H9 (cell line): ENCODE data around the gene NRN1L. TPM values are rescaled to one million over a fixed set of nuclear protein-coding genes. Genes with fewer than 3 reads are reported as not detected.

Experiments used
- DNase-seq: peaks from one replicate; pipeline ENCODE4 v3.0.0-alpha.2; 2017
- H2AFZ ChIP-seq: one replicate; pipeline ENCODE4 v1.6.1; 2013; ENCODE audit warnings: mild to moderate bottlenecking, low read length, control low read depth, moderate library complexity
- H2AK5ac ChIP-seq: 2 replicates; pipeline ENCODE4 v1.6.1; 2013; ENCODE audit warnings: low read length, control low read depth, mixed read lengths; ENCODE audit not compliant: insufficient read length
- H2BK120ac ChIP-seq: one replicate; pipeline ENCODE4 v1.6.1; 2013; ENCODE audit warnings: low read depth, mild to moderate bottlenecking, low read length, control low read depth, inconsistent platforms; ENCODE audit not compliant: poor library complexity, severe bottlenecking
- H2BK12ac ChIP-seq: 2 replicates; pipeline ENCODE4 v1.6.1; 2013; ENCODE audit warnings: low read length, control low read depth, mixed read lengths, low read depth; ENCODE audit not compliant: insufficient read length
- H2BK15ac ChIP-seq: 2 replicates; pipeline ENCODE4 v1.6.1; 2013; ENCODE audit warnings: low read depth, low read length, control low read depth
- H2BK20ac ChIP-seq: one replicate; pipeline ENCODE4 v1.6.1; 2013; ENCODE audit warnings: low read depth, mild to moderate bottlenecking, low read length, control low read depth, inconsistent platforms; ENCODE audit not compliant: poor library complexity, severe bottlenecking
- H2BK5ac ChIP-seq: 2 replicates; pipeline ENCODE4 v1.6.1; 2013; ENCODE audit warnings: low read length, control low read depth, mixed read lengths; ENCODE audit not compliant: insufficient read length
- H3K14ac ChIP-seq: 2 replicates; pipeline ENCODE4 v1.6.1; 2013; ENCODE audit warnings: low read length, control low read depth; ENCODE audit not compliant: insufficient read depth
- H3K18ac ChIP-seq: 2 replicates; pipeline ENCODE4 v1.6.1; 2013; ENCODE audit warnings: low read depth, mild to moderate bottlenecking, mixed read lengths, low read length, control low read depth; ENCODE audit not compliant: insufficient read length
- H3K23ac ChIP-seq: 2 replicates; pipeline ENCODE4 v1.6.1; 2013; ENCODE audit warnings: low read length, control low read depth, mixed read lengths, low read depth; ENCODE audit not compliant: insufficient read length
- H3K23me2 ChIP-seq: 2 replicates; pipeline ENCODE4 v1.6.1; 2013; ENCODE audit warnings: low read depth, mild to moderate bottlenecking, mixed read lengths, low read length, control low read depth; ENCODE audit not compliant: insufficient read length, poor library complexity, severe bottlenecking
- H3K27ac ChIP-seq: 2 replicates; pipeline ENCODE4 v1.5.1; 2013; ENCODE audit warnings: low read length, control low read depth, mixed read lengths, low read depth; ENCODE audit not compliant: insufficient read length
- H3K27me3 ChIP-seq: 2 replicates; pipeline ENCODE4 v1.6.1; 2013; ENCODE audit warnings: low read length, control low read depth, inconsistent platforms; ENCODE audit not compliant: insufficient read depth
- H3K4ac ChIP-seq: 2 replicates; pipeline ENCODE4 v1.6.1; 2013; ENCODE audit warnings: low read depth, mild to moderate bottlenecking, control low read depth, inconsistent platforms, low read length, moderate library complexity
- H3K4me1 ChIP-seq: 2 replicates; pipeline ENCODE4 v1.6.1; 2013; ENCODE audit warnings: low read length, control low read depth, inconsistent platforms; ENCODE audit not compliant: insufficient read depth
- H3K4me2 ChIP-seq: 2 replicates; pipeline ENCODE4 v1.6.1; 2013; ENCODE audit warnings: low read length, control low read depth, mixed read lengths; ENCODE audit not compliant: insufficient read length, insufficient read depth
- H3K56ac ChIP-seq: 2 replicates; pipeline ENCODE4 v1.6.1; 2013; ENCODE audit warnings: low read depth, mild to moderate bottlenecking, mixed read lengths, low read length, control low read depth; ENCODE audit not compliant: insufficient read length
- H3K79me1 ChIP-seq: 2 replicates; pipeline ENCODE4 v1.6.1; 2013; ENCODE audit warnings: low read depth, mild to moderate bottlenecking, moderate library complexity, low read length, control low read depth, inconsistent platforms; ENCODE audit not compliant: insufficient read depth, poor library complexity, severe bottlenecking
- H3K79me2 ChIP-seq: 2 replicates; pipeline ENCODE4 v1.6.1; 2013; ENCODE audit warnings: low read length, control low read depth, inconsistent platforms; ENCODE audit not compliant: insufficient read depth
- H3K9ac ChIP-seq: 2 replicates; pipeline ENCODE4 v1.6.1; 2013; ENCODE audit warnings: low read length, control low read depth, mixed read lengths; ENCODE audit not compliant: insufficient read length; ENCODE audit errors: extremely low read depth
- H3K9me3 ChIP-seq: one replicate; pipeline ENCODE4 v1.6.1; 2013; ENCODE audit warnings: low read depth, low read length, inconsistent platforms; ENCODE audit not compliant: control insufficient read depth
- H3T11ph ChIP-seq: one replicate; pipeline ENCODE4 v1.6.1; 2013; ENCODE audit warnings: mild to moderate bottlenecking, low read length, control low read depth, inconsistent platforms
- H4K20me1 ChIP-seq: one replicate; pipeline ENCODE4 v1.6.1; 2013; ENCODE audit not compliant: control insufficient read depth, insufficient read length, insufficient read depth
- H4K5ac ChIP-seq: 2 replicates; pipeline ENCODE4 v1.6.1; 2013; ENCODE audit warnings: low read depth, mild to moderate bottlenecking, mixed read lengths, low read length, control low read depth; ENCODE audit not compliant: insufficient read length
- H4K8ac ChIP-seq: replicated peaks from 2 replicates; pipeline ENCODE4 v1.6.1; 2013; ENCODE audit warnings: low read length, control low read depth, mixed read lengths, low read depth; ENCODE audit not compliant: insufficient read length
- H4K91ac ChIP-seq: 2 replicates; pipeline ENCODE4 v1.6.1; 2013; ENCODE audit warnings: low read depth, mild to moderate bottlenecking, moderate library complexity, mixed read lengths, low read length, control low read depth; ENCODE audit not compliant: insufficient read length
- H3K27ac Mint-ChIP-seq, 3 experiments: 2 replicates in 2 of 3; 3 replicates in 1 of 3; pipeline ENCODE4 v1.8.0; 2020 to 2021; ENCODE audit warnings: mixed read lengths in 3 of 3, mild to moderate bottlenecking in 1 of 3, moderate library complexity in 1 of 3
- H3K27me3 Mint-ChIP-seq: 2 replicates; pipeline ENCODE4 v1.8.0; 2021; ENCODE audit warnings: low read depth, mild to moderate bottlenecking, moderate library complexity, mixed read lengths
- H3K36me3 Mint-ChIP-seq, 3 experiments: 2 replicates in 2 of 3; 3 replicates in 1 of 3; pipeline ENCODE4 v1.8.0; 2020 to 2021; ENCODE audit warnings: low read depth in 3 of 3, mixed read lengths in 3 of 3; ENCODE audit not compliant: insufficient read depth in 1 of 3
- H3K4me1 Mint-ChIP-seq, 2 experiments: 2 replicates each; pipeline ENCODE4 v1.8.0; 2020; ENCODE audit warnings: mixed read lengths in 2 of 2
- H3K4me3 Mint-ChIP-seq, 2 experiments: 2 replicates in 1 of 2; 3 replicates in 1 of 2; pipeline ENCODE4 v1.8.0; 2020 to 2021; ENCODE audit warnings: mild to moderate bottlenecking in 2 of 2, mixed read lengths in 2 of 2, moderate library complexity in 1 of 2
- H3K9me3 Mint-ChIP-seq, 2 experiments: 2 replicates in 1 of 2; 3 replicates in 1 of 2; pipeline ENCODE4 v1.8.0; 2020; ENCODE audit warnings: mild to moderate bottlenecking in 2 of 2, mixed read lengths in 2 of 2, moderate library complexity in 1 of 2
- WGBS: extraction: QIAGEN DNeasy Blood & Tissue Kit; methylation state at CpG from one replicate; pipeline ENCODE4 v1.1.7; 2013; ENCODE audit warnings: missing lambda C conversion rate, low lambda C conversion rate, mixed read lengths; ENCODE audit not compliant: insufficient read length; ENCODE audit errors: extremely low coverage; 5-methylcytosine and 5-hydroxymethylcytosine counted together
- total RNA-seq: library from RNA; stranded (reverse); gene quantifications from 2 replicates; pipeline ENCODE4 v1.2.1, GENCODE V29; 2021
- TF ChIP-seq, protein P1 (sequence below): fragments of 200-600 bp; sonication (generic); conservative IDR thresholded peaks from 3 replicates; pipeline ENCODE4 v1.8.0; 2021; ENCODE audit warnings: antibody characterized with exemption, mild to moderate bottlenecking

Gene NRN1L
- total RNA-seq, 1 experiment from 2014 or later = 2.0 TPM

- TF ChIP-seq, protein P1, sequence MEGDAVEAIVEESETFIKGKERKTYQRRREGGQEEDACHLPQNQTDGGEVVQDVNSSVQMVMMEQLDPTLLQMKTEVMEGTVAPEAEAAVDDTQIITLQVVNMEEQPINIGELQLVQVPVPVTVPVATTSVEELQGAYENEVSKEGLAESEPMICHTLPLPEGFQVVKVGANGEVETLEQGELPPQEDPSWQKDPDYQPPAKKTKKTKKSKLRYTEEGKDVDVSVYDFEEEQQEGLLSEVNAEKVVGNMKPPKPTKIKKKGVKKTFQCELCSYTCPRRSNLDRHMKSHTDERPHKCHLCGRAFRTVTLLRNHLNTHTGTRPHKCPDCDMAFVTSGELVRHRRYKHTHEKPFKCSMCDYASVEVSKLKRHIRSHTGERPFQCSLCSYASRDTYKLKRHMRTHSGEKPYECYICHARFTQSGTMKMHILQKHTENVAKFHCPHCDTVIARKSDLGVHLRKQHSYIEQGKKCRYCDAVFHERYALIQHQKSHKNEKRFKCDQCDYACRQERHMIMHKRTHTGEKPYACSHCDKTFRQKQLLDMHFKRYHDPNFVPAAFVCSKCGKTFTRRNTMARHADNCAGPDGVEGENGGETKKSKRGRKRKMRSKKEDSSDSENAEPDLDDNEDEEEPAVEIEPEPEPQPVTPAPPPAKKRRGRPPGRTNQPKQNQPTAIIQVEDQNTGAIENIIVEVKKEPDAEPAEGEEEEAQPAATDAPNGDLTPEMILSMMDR = no peak
- no peak overlapping the region for H2BK15ac ChIP-seq
- H2AFZ ChIP-seq = no peak overlapping the region
Observed at GRCh38 chr16:67902831-67903230, 18.1 kb downstream of the NRN1L start.

More at GRCh38 chr16:67902831-67903230, 18.1 kb downstream of the NRN1L start:
- H3K36me3 Mint-ChIP-seq = peaks cover 4 to 12% (median 12%) of the 10 kb centered on the region in 3 experiments; a peak in 6 of 7 replicates
- Histone ChIP-seq H3K23me2 (no peaks in the 10 kb centered on the region), H4K91ac (no peak overlapping the region), H3K18ac (no peak overlapping the region), H2BK5ac (no peak overlapping the region), H3K9ac (no peak overlapping the region), H3K4me2 (no peak overlapping the region), H4K8ac (no peak overlapping the region), H2BK120ac (no peak overlapping the region), H2BK20ac (no peak overlapping the region), H3K56ac (no peak overlapping the region), H3K27ac (no peak overlapping the region), H2BK12ac (no peak overlapping the region), H3K4ac (no peak overlapping the region), H3K27me3 (no peaks in the 10 kb centered on the region), H3K79me1 (no peaks in the 10 kb centered on the region), H2AK5ac (no peak overlapping the region), H4K5ac (no peak overlapping the region), H3K23ac (no peak overlapping the region), H3K4me1 (no peaks in the 10 kb centered on the region), H3K9me3 (no peaks in the 10 kb centered on the region), H3K79me2 (no peaks in the 10 kb centered on the region), H3K14ac (no peak overlapping the region), H4K20me1 (no peaks in the 10 kb centered on the region), H3T11ph (no peak overlapping the region)
- H3K4me1 Mint-ChIP-seq = peaks cover 0 to 3% of the 10 kb centered on the region in 2 experiments; a peak in 1 of 4 replicates
- WGBS = no CpG with 5 or more reads among the region's 4 CpGs
- no peak overlapping the region; a peak in 1 of 7 replicates for H3K27ac Mint-ChIP-seq
- no peaks in the 10 kb centered on the region for H3K9me3 Mint-ChIP-seq
- H3K27me3 Mint-ChIP-seq = no peaks in the 10 kb centered on the region
- no peak for DNase-seq
- H3K4me3 Mint-ChIP-seq = no peak overlapping the region
